Endothelial cell of umbilical vein (primary cell): Measurements from ENCODE around the gene S100A3. TPM values are rescaled to one million over a fixed set of nuclear protein-coding genes. Genes with fewer than 3 reads are reported as not detected.
A peak's percentile ranks its signal among the peaks of the same experiment; 100 is the strongest.

ENCODE experiments used
- Bru-seq: library from RNA; stranded (reverse); fragments of 400-500 nt; gene quantifications from one replicate; lab custom pipeline; 2021; lab: Mats Ljungman, UMichigan
- BruChase-seq, 2 experiments: library from RNA; stranded (reverse); fragments of 400-500 nt; gene quantifications; one replicate each; lab custom pipeline; 2021; lab: Mats Ljungman, UMichigan
- BruUV-seq: library from RNA; stranded (reverse); fragments of 400-500 nt; replicated peaks from 2 replicates; lab custom pipeline; 2021; lab: Mats Ljungman, UMichigan
- CTCF ChIA-PET: fragments of 300-600, 350-600 bp; sonication (Branson Sonifier 250); formaldehyde crosslinking; loops from one replicate; lab custom pipeline; 2021; ENCODE audit warnings: antibody characterized with exemption, inconsistent platforms; lab: Charles Lee
- POLR2A ChIA-PET: fragments of 300-600, 350-600 bp; sonication (Branson Sonifier 250); formaldehyde crosslinking; loops from one replicate; lab custom pipeline; 2021; ENCODE audit warnings: antibody characterized with exemption, inconsistent platforms; lab: Charles Lee
- DNase-seq: peaks from one replicate; pipeline ENCODE4 v3.0.0-alpha.2; 2011; ENCODE audit warnings: low read depth, low spot score
- FAIRE-seq: peaks from 2 replicates; lab custom pipeline; 2011; peaks lifted over from hg19 to GRCh38; lab: Jason Lieb, UNC
- H2AFZ ChIP-seq: 2 replicates; pipeline ENCODE4 v1.6.0; 2012; ENCODE audit warnings: low read depth, low read length, control low read depth, inconsistent platforms
- H3K27ac ChIP-seq: 2 replicates; pipeline ENCODE4 v1.5.1; 2011; ENCODE audit warnings: low read depth, mild to moderate bottlenecking, control low read depth, low read length, moderate library complexity; ENCODE audit not compliant: insufficient read depth
- H3K27me3 ChIP-seq, 2 experiments: 2 replicates each; pipeline versions ENCODE4 v1.6.0 to v1.6.1; 2011; ENCODE audit warnings: low read length in 2 of 2, mixed read lengths in 1 of 2; ENCODE audit not compliant: control insufficient read depth in 2 of 2, insufficient read depth in 2 of 2
- H3K36me3 ChIP-seq, 2 experiments: 2 replicates in 1 of 2; 3 replicates in 1 of 2; pipeline ENCODE4 v1.5.1; 2011; ENCODE audit warnings: low read length in 2 of 2, mild to moderate bottlenecking in 1 of 2, moderate library complexity in 1 of 2; ENCODE audit not compliant: control insufficient read depth in 2 of 2, insufficient read depth in 2 of 2; ENCODE audit errors: extremely low read depth in 1 of 2
- H3K4me1 ChIP-seq: 3 replicates; pipeline ENCODE4 v1.5.1; 2011; ENCODE audit warnings: mild to moderate bottlenecking, low read length; ENCODE audit not compliant: control insufficient read depth, insufficient read depth; ENCODE audit errors: extremely low read depth
- H3K4me2 ChIP-seq: 2 replicates; pipeline ENCODE4 v1.6.1; 2011; ENCODE audit warnings: low read length, control low read depth, mixed read lengths; ENCODE audit not compliant: insufficient read depth
- H3K4me3 ChIP-seq, 3 experiments: fragments of 200-600 bp in 1 of 3; sonication (generic), shearing (Covaris generic) in 1 of 3; replicated peaks in 1 of 3; 2 replicates each; pipeline ENCODE4 v1.5.1; 2011 to 2016; ENCODE audit warnings: control low read depth in 3 of 3, low read length in 3 of 3, mild to moderate bottlenecking in 2 of 3, inconsistent platforms in 1 of 3, low read depth in 1 of 3, moderate library complexity in 1 of 3; ENCODE audit not compliant: insufficient read depth in 1 of 3
- H3K79me2 ChIP-seq: 2 replicates; pipeline ENCODE4 v1.6.0; 2012; ENCODE audit warnings: low read length, inconsistent platforms; ENCODE audit not compliant: control insufficient read depth, insufficient read depth
- H3K9ac ChIP-seq: replicated peaks from 2 replicates; pipeline ENCODE3; 2011; ENCODE audit warnings: low read length, control low read depth; ENCODE audit not compliant: insufficient read depth; ENCODE audit errors: extremely low read depth
- H3K9me1 ChIP-seq: replicated peaks from 3 replicates; pipeline ENCODE4 v1.6.0; 2011; ENCODE audit warnings: mild to moderate bottlenecking, low read length; ENCODE audit not compliant: control insufficient read depth, insufficient read depth; ENCODE audit errors: extremely low read depth
- H3K9me3 ChIP-seq: replicated peaks from 2 replicates; pipeline ENCODE4 v1.5.1; 2012; ENCODE audit warnings: low read length, inconsistent platforms; ENCODE audit not compliant: control insufficient read depth, insufficient read depth
- H4K20me1 ChIP-seq: replicated peaks from 2 replicates; pipeline ENCODE3; 2011; ENCODE audit warnings: mild to moderate bottlenecking, low read length; ENCODE audit not compliant: control insufficient read depth, insufficient read depth; ENCODE audit errors: extremely low read depth
- CTCF ChIP-seq, 2 donors: IDR thresholded peaks; 1 replicate in 1 of 2; 2 replicates in 1 of 2; pipeline ENCODE4 v1.5.1; 2011; ENCODE audit warnings: low read length in 2 of 2, mild to moderate bottlenecking in 2 of 2, moderate library complexity in 2 of 2, control low read depth in 1 of 2, inconsistent platforms in 1 of 2, low read depth in 1 of 2; ENCODE audit not compliant: insufficient read depth in 1 of 2; ENCODE audit errors: extremely low read depth in 1 of 2
- EZH2 ChIP-seq: IDR thresholded peaks from 2 replicates; pipeline ENCODE4 v1.6.1; 2012; ENCODE audit warnings: borderline replicate concordance, low read depth, mild to moderate bottlenecking, moderate library complexity, low read length, inconsistent platforms; ENCODE audit not compliant: severe bottlenecking
- FOS ChIP-seq: IDR thresholded peaks from 2 replicates; pipeline ENCODE4 v1.6.1; 2011; ENCODE audit warnings: mild to moderate bottlenecking, low read length, moderate library complexity, borderline replicate concordance; ENCODE audit not compliant: insufficient read depth
- GATA2 ChIP-seq: IDR thresholded peaks from 2 replicates; pipeline ENCODE4 v1.7.0; 2011; ENCODE audit warnings: low read depth, mild to moderate bottlenecking, moderate library complexity, mixed read lengths, low read length; ENCODE audit not compliant: insufficient read length, insufficient read depth
- JUN ChIP-seq: IDR thresholded peaks from 2 replicates; pipeline ENCODE4 v1.6.1; 2011; ENCODE audit warnings: borderline replicate concordance, low read depth; ENCODE audit not compliant: insufficient read length, insufficient read depth
- MYC ChIP-seq: IDR thresholded peaks from one replicate; pipeline ENCODE4 v1.6.1; 2011; ENCODE audit warnings: mild to moderate bottlenecking, low read depth, low read length
- POLR2A ChIP-seq: IDR thresholded peaks from 2 replicates; pipeline ENCODE4 v1.6.1; 2012; ENCODE audit warnings: low read depth, mild to moderate bottlenecking, control low read depth, low read length
- dilution Hi-C: fragments of 300-500 bp; cut with MboI; formaldehyde crosslinking; loops from one replicate; pipeline ENCODE4 v1.15.0; 2019; ENCODE audit warnings: low sequenced_read_pairs; ENCODE audit not compliant: extremely low pct_ligation_motif_present
- intact Hi-C: fragments of 100-400 bp; cut with micrococcal nuclease; formaldehyde crosslinking; loops from one replicate; pipeline ENCODE4 v1.10.0; 2022
- long read RNA-seq: library from polyadenylated mRNA; stranded (forward); transcript quantifications from one replicate; pipeline ENCODE4 v2.0.0, GENCODE V29; 2021
- polyA minus RNA-seq, 3 experiments: library from RNA; depleted of rRNA, polyadenylated mRNA; stranded (reverse); fragments of >200 nt; gene quantifications; 1 replicate in 1 of 3; 2 replicates in 2 of 3; pipeline ENCODE4 v1.2.3, GENCODE V29; 2011
- polyA plus RNA-seq, 4 experiments: library from polyadenylated mRNA; depleted of rRNA in 3 of 4; stranded (reverse) in 3 of 4; unstranded in 1 of 4; fragments of >200 nt; gene quantifications; 2 replicates each; pipeline versions ENCODE4 v1.2.1 to v1.2.3, GENCODE V29; 2011 to 2012; ENCODE audit warnings: missing spikeins in 1 of 4
- total RNA-seq: library from RNA; stranded (reverse); gene quantifications from 2 replicates; pipeline ENCODE4 v1.2.3, GENCODE V29; 2021
- TF ChIP-seq, protein P1 (sequence below): IDR thresholded peaks from 2 replicates; pipeline ENCODE4 v1.6.1; 2011; ENCODE audit not compliant: insufficient read depth, insufficient read length

S100A3 gene, protein sequence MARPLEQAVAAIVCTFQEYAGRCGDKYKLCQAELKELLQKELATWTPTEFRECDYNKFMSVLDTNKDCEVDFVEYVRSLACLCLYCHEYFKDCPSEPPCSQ
- total RNA-seq (0.42 TPM in 1 of 2 replicates, not detected in the other), polyA plus RNA-seq (1.3 and 1.9 TPM in 2 replicates), polyA minus RNA-seq (not detected in 2 replicates), Bru-seq, nascent RNA (percentile 38 among the genes with signal in this experiment), BruChase-seq, experiment 1, labeled RNA remaining after a 6-hour chase (percentile 24 among the genes with signal in this experiment), BruChase-seq, experiment 2, labeled RNA remaining after a 2-hour chase (percentile 21 among the genes with signal in this experiment)
- polyA plus RNA-seq (2011; cell fraction: cytosol; rRNA removed): 0.98 and 1.2 TPM in 2 replicates
- 0.26 and 0.76 TPM in 2 replicates for polyA plus RNA-seq (2011; cell fraction: nucleus; rRNA removed)
- 2.2 and 2.3 TPM in 2 replicates for polyA plus RNA-seq (2012)
- not detected for polyA minus RNA-seq (2011; cell fraction: cytosol; rRNA and poly(A)+ RNA removed)
- not detected in 2 replicates for polyA minus RNA-seq (2011; cell fraction: nucleus; rRNA and poly(A)+ RNA removed)
- long read RNA-seq: 0 reads

GRCh38 chr1:153548722-153549688 is at the start of gene S100A3:
Gene S100A3, minus strand, starts transcription at chr1:153549258. Its CDS starts 773 bp downstream, at chr1:153548485.
- Histone ChIP-seq H3K27ac (peak within 1 kb of the TSS; percentile 66), H2AFZ (peak within 1 kb of the TSS; percentile 66), H3K79me2 (no peaks in the 10 kb centered on the region), H3K9me1 (no peaks in the 10 kb centered on the region), H3K9ac (no peak within 1 kb of the TSS), H3K4me2 (no peak within 1 kb of the TSS), H3K4me1 (peaks cover 28% of the 10 kb centered on the region), H3K9me3 (no peaks in the 10 kb centered on the region), H3K36me3 (no peaks in the 10 kb centered on the region), H3K27me3 (no peaks in the 10 kb centered on the region), H3K4me3 (no peak within 1 kb of the TSS), H4K20me1 (no peaks in the 10 kb centered on the region)
- CTCF ChIA-PET: interaction anchor here (0.6 to 2.9 kb wide), 5 partner anchors 14 to 39 kb away, joined by 3 to 12 read pairs (median 3); no protein-coding TSS in a partner anchor
- intact Hi-C loops (loop anchor here (1.0 kb wide), 2 partner anchors 13 to 17 kb away; no protein-coding TSS in a partner anchor), dilution Hi-C loops (no loop called here)
- DNase-seq: peak; percentile 86
- FAIRE-seq: peak; percentile 91
- no TSS peak for BruUV-seq
- TF ChIP-seq MYC (no peak), CTCF (IDR thresholded peaks at IDR 0.05; ENCODE audit: extremely low read depth in 1 of 2, insufficient read depth in 1 of 2, low read depth in 1 of 2, low read length in 2 of 2) (peak; percentile 26 to 28), GATA2 (no peak), POLR2A (no peak), FOS (peak; percentile 77), JUN (peak; percentile 64), EZH2 (no peak)
- TF ChIP-seq, protein P1, sequence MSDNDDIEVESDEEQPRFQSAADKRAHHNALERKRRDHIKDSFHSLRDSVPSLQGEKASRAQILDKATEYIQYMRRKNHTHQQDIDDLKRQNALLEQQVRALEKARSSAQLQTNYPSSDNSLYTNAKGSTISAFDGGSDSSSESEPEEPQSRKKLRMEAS: no peak
- POLR2A ChIA-PET: no interaction called here
